Hepatocyte (in vitro differentiated cells): ENCODE data around the gene JAKMIP1.

ENCODE experiments used
- CTCF ChIP-seq: fragments of 200-600 bp; sonication (generic); IDR thresholded peaks from 2 replicates; pipeline ENCODE4 v1.5.1; 2016; ENCODE audit warnings: antibody characterized with exemption, mild to moderate bottlenecking; ENCODE audit not compliant: poor library complexity
- EZH2 ChIP-seq: fragments of 200-600 bp; sonication (generic); IDR thresholded peaks from 2 replicates; pipeline ENCODE4 v1.6.1; 2016; ENCODE audit warnings: antibody characterized with exemption, mild to moderate bottlenecking, borderline replicate concordance

GRCh38 chr4:6221301-6221850 is 21.0 kb upstream of the JAKMIP1 start:
- TF ChIP-seq CTCF (no peak), EZH2 (no peak)
